ENCODE data around the gene LTO1. TPM values are rescaled to one million over a fixed set of nuclear protein-coding genes. Genes with fewer than 3 reads are reported as not detected.

Gene LTO1
- total and polyA plus RNA-seq, 2 of the 13 experiments (the other 11 are each of a cell fraction or from before 2014, with no cell fraction given), result 11.8 to 15.0 TPM

DNA sequence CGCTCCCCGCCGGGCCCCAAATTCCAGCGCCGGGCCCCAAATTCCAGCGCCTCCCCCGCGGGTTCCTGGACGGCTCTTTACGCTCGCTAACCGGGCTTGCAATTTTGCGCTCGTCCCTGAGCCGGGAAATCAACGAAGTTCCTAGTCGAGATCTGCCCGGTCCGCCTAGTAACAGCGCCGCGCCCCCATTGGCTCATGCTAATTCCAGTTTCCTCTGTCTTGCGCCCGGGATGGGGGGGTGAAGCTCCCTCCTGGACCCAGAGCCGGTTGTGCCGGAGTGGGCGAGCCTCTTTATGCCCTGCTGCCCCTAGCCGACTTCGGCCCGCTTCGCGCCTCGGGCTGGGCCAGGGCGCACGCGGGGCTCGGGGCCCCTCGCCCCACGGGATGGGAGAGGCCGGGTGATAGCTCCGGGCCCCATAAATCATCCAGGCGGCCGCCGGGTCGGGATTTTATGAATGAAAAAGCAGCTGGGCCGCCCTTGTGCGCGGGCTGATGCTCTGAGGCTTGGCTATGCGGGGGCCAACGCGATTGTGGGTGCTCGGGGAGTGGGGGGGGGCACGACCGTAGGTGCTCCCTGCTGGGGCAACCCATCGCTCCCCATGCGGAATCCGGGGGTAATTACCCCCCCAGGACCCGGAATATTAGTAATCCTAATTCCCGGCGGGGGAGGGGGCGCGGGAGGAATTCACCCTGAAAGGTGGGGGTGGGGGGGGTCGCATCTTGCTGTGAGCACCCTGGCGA is 36.0 kb downstream of the LTO1 start (continued):
- TF ChIP-seq, protein P1, sequence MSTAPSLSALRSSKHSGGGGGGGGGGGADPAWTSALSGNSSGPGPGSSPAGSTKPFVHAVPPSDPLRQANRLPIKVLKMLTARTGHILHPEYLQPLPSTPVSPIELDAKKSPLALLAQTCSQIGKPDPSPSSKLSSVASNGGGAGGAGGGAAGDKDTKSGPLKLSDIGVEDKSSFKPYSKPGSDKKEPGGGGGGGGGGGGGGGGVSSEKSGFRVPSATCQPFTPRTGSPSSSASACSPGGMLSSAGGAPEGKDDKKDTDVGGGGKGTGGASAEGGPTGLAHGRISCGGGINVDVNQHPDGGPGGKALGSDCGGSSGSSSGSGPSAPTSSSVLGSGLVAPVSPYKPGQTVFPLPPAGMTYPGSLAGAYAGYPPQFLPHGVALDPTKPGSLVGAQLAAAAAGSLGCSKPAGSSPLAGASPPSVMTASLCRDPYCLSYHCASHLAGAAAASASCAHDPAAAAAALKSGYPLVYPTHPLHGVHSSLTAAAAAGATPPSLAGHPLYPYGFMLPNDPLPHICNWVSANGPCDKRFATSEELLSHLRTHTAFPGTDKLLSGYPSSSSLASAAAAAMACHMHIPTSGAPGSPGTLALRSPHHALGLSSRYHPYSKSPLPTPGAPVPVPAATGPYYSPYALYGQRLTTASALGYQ (CRISPR knock-in tag; IDR thresholded peaks at IDR 0.05), result peak; percentile 52; the same call in 1 of the 2 replicates
- TF ChIP-seq, protein P2, sequence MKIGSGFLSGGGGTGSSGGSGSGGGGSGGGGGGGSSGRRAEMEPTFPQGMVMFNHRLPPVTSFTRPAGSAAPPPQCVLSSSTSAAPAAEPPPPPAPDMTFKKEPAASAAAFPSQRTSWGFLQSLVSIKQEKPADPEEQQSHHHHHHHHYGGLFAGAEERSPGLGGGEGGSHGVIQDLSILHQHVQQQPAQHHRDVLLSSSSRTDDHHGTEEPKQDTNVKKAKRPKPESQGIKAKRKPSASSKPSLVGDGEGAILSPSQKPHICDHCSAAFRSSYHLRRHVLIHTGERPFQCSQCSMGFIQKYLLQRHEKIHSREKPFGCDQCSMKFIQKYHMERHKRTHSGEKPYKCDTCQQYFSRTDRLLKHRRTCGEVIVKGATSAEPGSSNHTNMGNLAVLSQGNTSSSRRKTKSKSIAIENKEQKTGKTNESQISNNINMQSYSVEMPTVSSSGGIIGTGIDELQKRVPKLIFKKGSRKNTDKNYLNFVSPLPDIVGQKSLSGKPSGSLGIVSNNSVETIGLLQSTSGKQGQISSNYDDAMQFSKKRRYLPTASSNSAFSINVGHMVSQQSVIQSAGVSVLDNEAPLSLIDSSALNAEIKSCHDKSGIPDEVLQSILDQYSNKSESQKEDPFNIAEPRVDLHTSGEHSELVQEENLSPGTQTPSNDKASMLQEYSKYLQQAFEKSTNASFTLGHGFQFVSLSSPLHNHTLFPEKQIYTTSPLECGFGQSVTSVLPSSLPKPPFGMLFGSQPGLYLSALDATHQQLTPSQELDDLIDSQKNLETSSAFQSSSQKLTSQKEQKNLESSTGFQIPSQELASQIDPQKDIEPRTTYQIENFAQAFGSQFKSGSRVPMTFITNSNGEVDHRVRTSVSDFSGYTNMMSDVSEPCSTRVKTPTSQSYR (CRISPR knock-in tag; IDR thresholded peaks at IDR 0.05; ENCODE audit: borderline replicate concordance), result no peak; the same call in 1 of the 2 replicates
- TF ChIP-seq ZMYM2 (CRISPR knock-in tag; IDR thresholded peaks at IDR 0.05) (no peak), EEA1 (CRISPR knock-in tag; IDR thresholded peaks at IDR 0.05; ENCODE audit: borderline replicate concordance) (no peak), JUNB (CRISPR knock-in tag; IDR thresholded peaks at IDR 0.05; ENCODE audit: borderline replicate concordance) (no peak), ZNF577 (CRISPR knock-in tag; IDR thresholded peaks at IDR 0.05; ENCODE audit: borderline replicate concordance, low read depth) (no peak), MTA3 (CRISPR knock-in tag; IDR thresholded peaks at IDR 0.05) (no peak), ZNF777 (CRISPR knock-in tag; IDR thresholded peaks at IDR 0.05) (peak; percentile 94), SRF (IDR thresholded peaks at IDR 0.05; ENCODE audit: low read depth, low read length) (no peak), NR2F6 (IDR thresholded peaks at IDR 0.05) (no peak), NR2F6 (CRISPR knock-in tag; IDR thresholded peaks at IDR 0.05) (0 out of 2 replicates have a peak, but pooled peaks have one; percentile 8), ZNF776 (CRISPR knock-in tag; IDR thresholded peaks at IDR 0.05) (no peak), ZNF235 (CRISPR knock-in tag; IDR thresholded peaks at IDR 0.05; ENCODE audit: borderline replicate concordance) (no peak), ATF7-NPFF (CRISPR knock-in tag; IDR thresholded peaks at IDR 0.05; ENCODE audit: low read depth) (no peak), NONO (IDR thresholded peaks at IDR 0.05) (no peak), NONO (CRISPR knock-in tag; conservative IDR thresholded peaks at IDR 0.05) (no peak; the same call in 1 of the 2 replicates), FIP1L1 (IDR thresholded peaks at IDR 0.05; ENCODE audit: borderline replicate concordance, insufficient read depth, low read depth, low read length) (no peak), ZNF678 (CRISPR knock-in tag; IDR thresholded peaks at IDR 0.05) (no peak), ATF7 (IDR thresholded peaks at IDR 0.05) (no peak), ATF7 (CRISPR knock-in tag; IDR thresholded peaks at IDR 0.05) (no peak)
- TF ChIP-seq, protein P3, sequence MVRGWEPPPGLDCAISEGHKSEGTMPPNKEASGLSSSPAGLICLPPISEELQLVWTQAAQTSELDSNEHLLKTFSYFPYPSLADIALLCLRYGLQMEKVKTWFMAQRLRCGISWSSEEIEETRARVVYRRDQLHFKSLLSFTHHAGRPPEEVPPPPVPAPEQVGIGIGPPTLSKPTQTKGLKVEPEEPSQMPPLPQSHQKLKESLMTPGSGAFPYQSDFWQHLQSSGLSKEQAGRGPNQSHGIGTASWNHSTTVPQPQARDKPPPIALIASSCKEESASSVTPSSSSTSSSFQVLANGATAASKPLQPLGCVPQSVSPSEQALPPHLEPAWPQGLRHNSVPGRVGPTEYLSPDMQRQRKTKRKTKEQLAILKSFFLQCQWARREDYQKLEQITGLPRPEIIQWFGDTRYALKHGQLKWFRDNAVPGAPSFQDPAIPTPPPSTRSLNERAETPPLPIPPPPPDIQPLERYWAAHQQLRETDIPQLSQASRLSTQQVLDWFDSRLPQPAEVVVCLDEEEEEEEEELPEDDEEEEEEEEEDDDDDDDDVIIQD (CRISPR knock-in tag; IDR thresholded peaks at IDR 0.05; ENCODE audit: low read depth), result no peak
- TF ChIP-seq, protein P4, sequence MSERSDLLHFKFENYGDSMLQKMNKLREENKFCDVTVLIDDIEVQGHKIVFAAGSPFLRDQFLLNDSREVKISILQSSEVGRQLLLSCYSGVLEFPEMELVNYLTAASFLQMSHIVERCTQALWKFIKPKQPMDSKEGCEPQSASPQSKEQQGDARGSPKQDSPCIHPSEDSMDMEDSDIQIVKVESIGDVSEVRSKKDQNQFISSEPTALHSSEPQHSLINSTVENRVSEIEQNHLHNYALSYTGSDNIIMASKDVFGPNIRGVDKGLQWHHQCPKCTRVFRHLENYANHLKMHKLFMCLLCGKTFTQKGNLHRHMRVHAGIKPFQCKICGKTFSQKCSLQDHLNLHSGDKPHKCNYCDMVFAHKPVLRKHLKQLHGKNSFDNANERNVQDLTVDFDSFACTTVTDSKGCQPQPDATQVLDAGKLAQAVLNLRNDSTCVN (CRISPR knock-in tag; IDR thresholded peaks at IDR 0.05; ENCODE audit: borderline replicate concordance), result peak; percentile 34; the same call in 1 of the 2 replicates

Data from HepG2 (cell line).